Endodermal cell (in vitro differentiated cells): Measurements from ENCODE around the gene CDH23. TPM values are rescaled to one million over a fixed set of nuclear protein-coding genes. Genes with fewer than 3 reads are reported as not detected.

Source experiments
- DNase-seq: peaks from one replicate; pipeline ENCODE4 v3.0.0-alpha.2; 2017
- H3K27ac ChIP-seq: 2 replicates; pipeline ENCODE4 v1.5.1; 2013; ENCODE audit warnings: mild to moderate bottlenecking, low read depth, low read length, moderate library complexity
- H3K27me3 ChIP-seq: 2 replicates; pipeline ENCODE4 v1.6.1; 2013; ENCODE audit warnings: mild to moderate bottlenecking, low read length, moderate library complexity; ENCODE audit not compliant: insufficient read depth, control insufficient read depth, poor library complexity, severe bottlenecking
- H3K36me3 ChIP-seq: 2 replicates; pipeline ENCODE4 v1.7.0; 2013; ENCODE audit warnings: mild to moderate bottlenecking, low read length, moderate library complexity; ENCODE audit not compliant: control insufficient read depth, insufficient read depth
- H3K4me1 ChIP-seq: one replicate; pipeline ENCODE4 v1.7.0; 2013; ENCODE audit warnings: low read length; ENCODE audit not compliant: control insufficient read depth, insufficient read depth
- H3K4me3 ChIP-seq: 2 replicates; pipeline ENCODE4 v1.5.1; 2013; ENCODE audit warnings: mild to moderate bottlenecking, low read length, moderate library complexity
- H3K9ac ChIP-seq: 2 replicates; pipeline ENCODE4 v1.6.1; 2013; ENCODE audit warnings: mild to moderate bottlenecking, low read length, moderate library complexity; ENCODE audit not compliant: poor library complexity, severe bottlenecking; ENCODE audit errors: extremely low read depth
- H3K9me3 ChIP-seq: 2 replicates; pipeline ENCODE4 v1.6.1; 2013; ENCODE audit warnings: mild to moderate bottlenecking, low read length, moderate library complexity; ENCODE audit not compliant: control insufficient read depth
- H3K27ac Mint-ChIP-seq: 2 replicates; pipeline ENCODE4 v1.8.0; 2020; ENCODE audit warnings: mixed read lengths
- H3K27me3 Mint-ChIP-seq: 2 replicates; pipeline ENCODE4 v1.8.0; 2021; ENCODE audit warnings: mild to moderate bottlenecking, mixed read lengths; ENCODE audit not compliant: insufficient read depth
- H3K36me3 Mint-ChIP-seq: 2 replicates; pipeline ENCODE4 v1.8.0; 2020; ENCODE audit warnings: low read depth, mixed read lengths
- H3K4me1 Mint-ChIP-seq: 2 replicates; pipeline ENCODE4 v1.8.0; 2020; ENCODE audit warnings: mixed read lengths
- H3K4me3 Mint-ChIP-seq: 2 replicates; pipeline ENCODE4 v1.8.0; 2020; ENCODE audit warnings: mild to moderate bottlenecking, moderate library complexity, mixed read lengths
- H3K9me3 Mint-ChIP-seq: 2 replicates; pipeline ENCODE4 v1.8.0; 2020; ENCODE audit warnings: mild to moderate bottlenecking, mixed read lengths
- CTCF ChIP-seq: fragments of 200-600 bp; sonication (generic); conservative IDR thresholded peaks from 2 replicates; pipeline ENCODE4 v1.5.0; 2021; ENCODE audit warnings: antibody characterized with exemption, mild to moderate bottlenecking
- WGBS, 2 experiments: methylation state at CpG; one replicate each; pipeline versions ENCODE4 v1.1.5 to v1.1.7; 2013; ENCODE audit warnings: missing lambda C conversion rate in 2 of 2, mixed read lengths in 1 of 2; ENCODE audit not compliant: insufficient coverage in 1 of 2, insufficient read length in 1 of 2; 5-methylcytosine and 5-hydroxymethylcytosine counted together
- total RNA-seq, 2 donors: library from RNA; stranded (reverse); fragmentation: NEBNext Ultra II Directional in 1 of 2; extraction: Animal tissue kit (Norgen Biotek cat#: 25700) in 1 of 2; gene quantifications; 2 replicates in 1 of 2; 3 replicates in 1 of 2; pipeline ENCODE4 v1.2.1, GENCODE V29; 2021

CDH23 gene
- total RNA-seq, 2 donors from 2014 or later, result 2.1 to 4.2 TPM

GRCh38 chr10:71448146-71448545, 51.4 kb downstream of the CDH23 start:
- Mint-ChIP-seq H3K9me3 (no peaks in the 10 kb centered on the region), H3K27me3 (no peaks in the 10 kb centered on the region), H3K27ac (no peak overlapping the region), H3K4me3 (no peak overlapping the region), H3K36me3 (no peaks in the 10 kb centered on the region), H3K4me1 (no peaks in the 10 kb centered on the region)
- no peak overlapping the region for H3K27ac ChIP-seq
- H3K9me3 ChIP-seq, result no peaks in the 10 kb centered on the region
- H3K36me3 ChIP-seq, result no peaks in the 10 kb centered on the region
- TF ChIP-seq CTCF, result no peak
- H3K4me1 ChIP-seq, result no peaks in the 10 kb centered on the region
- no peaks in the 10 kb centered on the region for H3K27me3 ChIP-seq
- H3K4me3 ChIP-seq, result no peak overlapping the region
- H3K9ac ChIP-seq, result no peak overlapping the region
- DNase-seq, result no peak
- WGBS, 2 experiments, result 92 to 93% methylated on average over 7 to 9 of the region's 9 CpGs

GRCh38 chr10:71449026-71449425, 52.3 kb downstream of the CDH23 start:
- no peak overlapping the region for H3K4me3 ChIP-seq
- no peaks in the 10 kb centered on the region for H3K27me3 ChIP-seq
- no peaks in the 10 kb centered on the region for H3K4me1 ChIP-seq
- no peak overlapping the region for H3K27ac ChIP-seq
- no peaks in the 10 kb centered on the region for H3K36me3 Mint-ChIP-seq
- no peak overlapping the region for H3K4me3 Mint-ChIP-seq
- H3K4me1 Mint-ChIP-seq, result no peaks in the 10 kb centered on the region
- WGBS, 2 experiments, result 89 to 100% methylated on average over 5 of the region's 5 CpGs
- H3K36me3 ChIP-seq, result no peaks in the 10 kb centered on the region
- TF ChIP-seq CTCF, result no peak
- no peaks in the 10 kb centered on the region for H3K9me3 Mint-ChIP-seq
- H3K9ac ChIP-seq, result no peak overlapping the region
- no peaks in the 10 kb centered on the region for H3K9me3 ChIP-seq
- no peak overlapping the region for H3K27ac Mint-ChIP-seq
- DNase-seq, result no peak
- no peaks in the 10 kb centered on the region for H3K27me3 Mint-ChIP-seq

GRCh38 chr10:71451754-71452153, 55.0 kb downstream of the CDH23 start:
- Mint-ChIP-seq H3K4me3 (no peak overlapping the region), H3K27me3 (no peaks in the 10 kb centered on the region), H3K27ac (no peak overlapping the region), H3K4me1 (no peaks in the 10 kb centered on the region), H3K9me3 (no peaks in the 10 kb centered on the region), H3K36me3 (no peaks in the 10 kb centered on the region)
- no peaks in the 10 kb centered on the region for H3K9me3 ChIP-seq
- H3K4me1 ChIP-seq, result no peaks in the 10 kb centered on the region
- TF ChIP-seq CTCF, result no peak
- H3K4me3 ChIP-seq, result no peak overlapping the region
- no peaks in the 10 kb centered on the region for H3K36me3 ChIP-seq
- WGBS, 2 experiments, result 94 to 97% methylated on average over 6 to 14 of the region's 14 CpGs
- DNase-seq, result no peak
- no peak overlapping the region for H3K27ac ChIP-seq
- no peak overlapping the region for H3K9ac ChIP-seq
- H3K27me3 ChIP-seq, result no peaks in the 10 kb centered on the region
